NCI-H2227 (cell line): ENCODE results near the gene TMPRSS3.
A peak's percentile ranks its signal among the peaks of the same experiment; 100 is the strongest.

Experiments
- DNase-seq: peaks from one replicate; lab custom pipeline; 2025; ENCODE audit not compliant: unreplicated experiment; lab: John Stamatoyannopoulos, UW

Gene TMPRSS3

DNA sequence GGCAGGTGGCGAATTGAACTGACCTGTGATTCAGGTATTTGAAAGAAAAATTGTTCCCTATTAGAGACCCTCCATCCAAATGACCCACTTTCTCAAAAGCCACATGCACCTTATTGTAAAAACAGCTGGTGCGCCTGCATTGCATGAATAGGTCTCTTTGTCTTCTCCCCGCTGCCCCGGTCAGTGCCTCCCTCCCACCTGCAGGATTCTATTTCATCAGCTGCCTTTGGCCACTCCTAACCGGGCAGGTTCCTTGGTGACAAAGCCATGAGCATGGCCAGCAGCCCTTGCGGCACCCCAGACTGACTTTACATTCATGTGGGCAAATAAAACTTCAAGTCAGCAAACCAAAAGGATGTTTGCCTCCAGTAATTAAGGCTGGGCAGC lies 6.4 kb downstream of the TMPRSS3 start:
- no peak for DNase-seq

DNA sequence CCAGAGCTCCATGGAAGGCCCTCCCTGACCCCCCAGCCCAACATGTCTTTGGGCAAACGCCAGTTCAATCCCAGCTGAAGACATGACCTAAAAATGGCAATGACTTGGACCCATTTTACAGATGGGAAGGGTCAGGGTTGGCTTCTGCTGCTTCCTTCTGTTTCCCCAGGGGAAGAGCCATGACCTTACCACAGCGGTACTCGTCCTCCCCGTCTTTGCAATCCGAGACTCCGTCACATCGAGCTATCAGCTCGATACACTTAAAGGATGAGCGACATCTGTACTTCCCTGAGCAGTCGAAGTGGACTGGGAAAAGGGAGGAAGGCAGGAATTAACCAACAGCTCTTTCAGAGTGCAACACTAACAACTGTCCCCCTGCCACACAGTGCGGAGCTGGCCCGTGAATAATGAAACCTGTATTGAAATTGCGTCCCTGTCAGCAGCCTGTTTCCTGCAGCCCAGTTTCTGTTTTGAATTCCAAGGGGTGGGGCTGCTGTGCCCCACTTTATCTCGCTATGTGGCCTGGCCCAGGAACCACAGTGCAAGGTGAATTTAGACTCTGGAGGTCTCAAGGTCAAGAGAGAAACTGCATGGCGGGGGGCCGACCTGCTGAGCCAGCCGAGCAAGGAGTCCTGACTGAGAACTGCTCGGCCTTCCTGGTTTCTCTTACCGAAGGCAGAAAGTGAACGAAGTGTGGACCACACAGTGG lies 7.0 kb downstream of the TMPRSS3 start:
- no peak for DNase-seq

DNA sequence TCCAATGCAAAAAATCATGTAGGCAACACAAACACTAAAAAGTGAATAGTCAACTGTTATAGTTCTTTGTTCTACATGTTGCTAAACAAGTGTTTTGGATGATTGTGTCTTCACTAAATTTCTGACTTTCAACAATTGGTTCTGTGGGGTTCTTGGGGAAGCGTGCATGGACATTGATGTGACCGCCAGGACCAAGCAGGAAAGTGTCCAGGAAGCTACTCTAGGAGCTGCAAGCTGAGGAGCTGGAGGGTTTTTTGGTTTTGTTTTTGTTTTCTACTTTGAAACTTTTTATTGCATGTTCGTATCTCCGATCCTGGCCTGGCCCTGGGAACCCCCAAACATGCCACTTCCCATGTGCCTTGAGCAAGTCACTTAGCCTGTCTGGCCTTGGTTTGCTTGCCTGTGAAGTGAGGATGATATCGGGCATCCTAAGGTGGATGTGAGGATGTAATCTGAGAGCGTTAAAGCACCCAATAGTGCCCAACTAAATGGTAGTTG lies 8.0 kb downstream of the TMPRSS3 start:
- no peak for DNase-seq

DNA sequence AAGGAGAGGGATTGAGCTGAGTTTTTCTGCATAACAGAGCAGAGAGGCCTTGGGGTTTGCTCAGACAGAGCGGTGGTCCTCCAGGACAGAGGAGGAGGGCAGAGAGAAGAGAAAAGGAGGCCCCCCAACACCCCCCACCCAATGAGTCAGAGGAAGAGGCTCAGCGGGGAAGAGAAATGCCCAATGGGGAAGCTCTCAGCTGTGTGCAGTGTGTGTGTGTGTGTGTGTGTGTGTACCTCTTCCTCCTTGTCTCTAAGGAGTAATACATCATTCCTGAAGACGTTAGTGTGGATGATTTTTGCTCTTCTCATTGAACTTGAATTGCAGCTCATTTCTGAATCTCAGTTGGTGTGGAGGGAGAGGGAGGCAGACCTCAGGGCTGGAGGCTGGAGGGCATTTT lies 8.7 kb downstream of the TMPRSS3 start:
- no peak for DNase-seq

GRCh38 chr21:42386034-42386591 lies 9.7 kb downstream of the TMPRSS3 start:
- DNase-seq = no peak

- no peak for DNase-seq
Measured at GRCh38 chr21:42385619-42386018, 10.2 kb downstream of the TMPRSS3 start.

DNA sequence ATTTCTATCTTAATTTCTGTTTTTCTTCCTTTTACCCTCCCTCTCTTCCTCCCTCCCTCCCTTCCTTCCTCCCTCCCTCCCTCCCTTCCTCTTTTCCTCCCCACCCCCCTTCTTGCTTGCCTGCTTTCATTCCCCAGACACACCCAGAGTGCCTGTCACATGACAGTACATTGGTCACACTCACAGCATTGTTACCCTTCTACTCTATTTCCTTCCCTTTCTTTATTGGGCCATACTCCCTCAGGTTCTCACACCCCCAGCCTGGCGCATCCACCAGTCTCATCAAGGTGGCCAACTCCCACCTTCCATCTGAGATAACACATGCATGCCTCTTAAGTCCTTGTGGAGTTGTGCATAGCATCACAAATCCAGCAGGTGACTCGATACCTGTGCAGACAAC lies 10.9 kb downstream of the TMPRSS3 start:
- no peak for DNase-seq

GRCh38 chr21:42384156-42384945 lies 11.5 kb downstream of the TMPRSS3 start:
- no peak for DNase-seq

DNA sequence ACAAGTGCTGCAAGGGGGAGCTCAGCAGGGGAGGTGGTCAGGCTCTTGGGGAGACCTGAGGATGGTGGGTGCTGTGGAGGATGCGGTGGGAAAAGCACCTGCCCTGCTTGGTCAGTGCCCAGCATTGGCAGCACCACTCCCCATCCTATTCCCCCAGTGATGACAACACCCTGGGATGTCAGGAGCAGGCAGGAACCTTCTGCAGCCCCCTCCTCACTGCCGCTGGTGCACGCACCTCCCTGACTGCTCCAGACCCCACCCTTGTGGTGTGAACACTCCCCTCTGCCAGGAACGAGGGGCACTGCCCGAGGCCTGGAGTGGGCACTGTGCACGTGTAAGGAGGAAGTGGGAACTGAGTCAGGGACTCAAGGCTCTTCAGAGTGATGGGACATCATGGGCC lies 12.5 kb downstream of the TMPRSS3 start:
- no peak for DNase-seq

DNA sequence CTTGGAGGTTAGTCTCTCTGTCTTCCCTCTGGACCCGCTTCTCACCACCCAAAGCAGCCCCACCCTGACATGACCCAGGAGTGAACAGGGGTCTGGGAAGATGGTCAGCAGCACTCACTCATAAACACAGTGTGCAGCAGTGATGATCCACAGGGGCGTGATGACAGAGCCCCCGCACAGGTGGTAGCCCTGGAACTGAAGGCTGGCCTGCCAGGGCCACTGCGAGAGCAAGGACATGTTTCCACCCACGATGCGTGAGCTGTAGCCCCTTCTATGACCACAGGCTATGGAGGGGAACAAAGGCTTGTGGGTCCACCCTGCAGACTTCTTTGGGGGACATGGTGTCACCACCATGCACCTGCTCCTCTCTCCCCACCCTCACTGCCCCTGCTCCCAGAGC lies 12.9 kb downstream of the TMPRSS3 start:
- no peak for DNase-seq

DNA sequence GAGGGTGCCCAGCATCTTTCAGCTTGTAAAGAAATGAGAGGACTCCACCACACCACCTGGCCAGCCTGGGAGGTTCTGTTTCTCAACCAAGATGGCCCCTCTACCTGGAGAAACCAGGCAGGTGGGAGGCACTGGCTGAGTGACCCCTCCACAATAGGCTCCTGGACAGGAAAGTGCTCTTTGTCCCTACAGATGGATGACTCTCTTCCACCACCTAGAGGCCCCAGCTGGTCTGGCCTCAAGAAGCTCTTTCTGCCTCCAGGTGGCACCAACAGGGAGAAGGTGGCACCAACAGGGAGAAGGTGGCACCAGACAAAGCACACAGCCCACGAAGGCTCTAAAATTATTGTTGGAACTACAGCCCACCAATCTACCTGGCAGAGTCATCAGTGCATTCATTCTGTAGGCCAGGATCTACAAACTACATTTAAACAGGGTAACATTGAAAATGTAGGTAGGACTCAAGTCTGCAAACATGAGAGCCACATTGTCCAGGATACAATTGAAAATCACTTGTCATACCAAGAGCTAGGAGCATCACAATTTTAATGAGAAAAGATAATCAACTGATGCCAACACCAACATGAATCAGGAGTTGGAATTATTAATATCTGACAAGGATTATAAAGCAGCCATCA lies 14.4 kb downstream of the TMPRSS3 start:
- DNase-seq = no peak

- no peak for DNase-seq
Measured at GRCh38 chr21:42379426-42380215, 16.2 kb downstream of the TMPRSS3 start.

DNA sequence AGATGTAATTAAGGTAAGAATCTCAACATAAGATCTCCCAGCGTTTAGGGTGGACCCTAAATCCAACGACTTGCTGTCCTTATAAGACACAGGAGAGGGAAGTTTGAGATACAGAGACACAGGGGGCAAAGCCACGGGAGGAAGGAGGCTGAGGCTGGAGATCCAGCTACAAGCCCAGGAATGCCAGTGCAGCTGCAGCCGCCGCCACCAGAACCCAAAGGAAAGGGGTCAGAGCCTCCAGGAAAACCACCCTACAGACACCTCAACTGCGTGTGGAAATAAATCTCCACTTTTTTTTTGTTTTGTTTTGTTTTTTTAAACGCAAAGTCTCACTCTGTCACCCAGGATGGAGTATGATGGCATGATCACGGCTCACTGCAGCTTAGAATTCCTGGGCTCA lies 17.4 kb downstream of the TMPRSS3 start:
- DNase-seq = no peak

- DNase-seq = no peak
Measured at GRCh38 chr21:42377951-42378340, 17.9 kb downstream of the TMPRSS3 start.

- DNase-seq = no peak
Measured at GRCh38 chr21:42377211-42377950, 18.5 kb downstream of the TMPRSS3 start.

- no peak for DNase-seq
Measured at GRCh38 chr21:42376338-42376982, 19.4 kb downstream of the TMPRSS3 start.

GRCh38 chr21:42375966-42376337 lies 19.9 kb downstream of the TMPRSS3 start:
- no peak for DNase-seq

GRCh38 chr21:42375506-42375905 lies 20.3 kb downstream of the TMPRSS3 start:
- DNase-seq = no peak

GRCh38 chr21:42374864-42375499 lies 20.9 kb downstream of the TMPRSS3 start:
- DNase-seq = peak; percentile 19
